K562 (cell line): ENCODE results near the gene CSNK1G2. TPM values are rescaled to one million over a fixed set of nuclear protein-coding genes. Genes with fewer than 3 reads are reported as not detected.

ENCODE experiments used
- ATAC-seq: fragments of 200-7000 bp; cut with Tn5 transposase; 3 replicates; pipeline ENCODE4 v1.9.1; 2020; ENCODE audit warnings: moderate library complexity
- BruUV-seq: library from RNA; stranded (reverse); fragments of 400-500 nt; replicated peaks from 2 replicates; lab custom pipeline; 2021; lab: Mats Ljungman, UMichigan
- CTCF ChIA-PET: fragments of 300-600 bp; formaldehyde crosslinking; extraction: SDS; loops from one replicate; lab custom pipeline; 2021; ENCODE audit warnings: low intra/inter-chr PET ratio; lab: Yijun Ruan, JAX
- POLR2A ChIA-PET: fragments of 300-600, 350-650 bp; sonication (Branson Sonifier 250); formaldehyde crosslinking; extraction: SDS; loops from one replicate; lab custom pipeline; 2021; ENCODE audit warnings: antibody characterized with exemption, inconsistent platforms; lab: Yijun Ruan, JAX
- DNase-seq, 4 experiments: peaks; one replicate each; pipeline versions ENCODE4 v3.0.0 to v3.0.0-alpha.2; 2011 to 2018; ENCODE audit warnings: low spot score in 3 of 4, mixed read lengths in 3 of 4; ENCODE audit errors: extremely low read depth in 1 of 4
- FAIRE-seq: peaks from 2 replicates; lab custom pipeline; 2011; peaks lifted over from hg19 to GRCh38; lab: Jason Lieb, UNC
- H2AFZ ChIP-seq: 2 replicates; pipeline ENCODE4 v1.6.0; 2011; ENCODE audit warnings: low read depth, low read length, control low read depth, inconsistent platforms
- H3K27ac ChIP-seq: fragments of 200-600 bp; 3 replicates; pipeline ENCODE4 v1.8.0; 2011; ENCODE audit warnings: low read depth, mild to moderate bottlenecking, control low read depth, inconsistent platforms, low read length, moderate library complexity, mixed read lengths; ENCODE audit errors: extremely low read depth
- H3K27me3 ChIP-seq, 2 experiments: fragments of 300-600 bp in 1 of 2; 2 replicates in 1 of 2; 3 replicates in 1 of 2; pipeline versions ENCODE4 v1.6.0 to v1.8.0; 2011; ENCODE audit warnings: inconsistent platforms in 2 of 2, low read length in 2 of 2, mild to moderate bottlenecking in 1 of 2, mixed read lengths in 1 of 2, moderate library complexity in 1 of 2; ENCODE audit not compliant: control insufficient read depth in 2 of 2, insufficient read depth in 2 of 2
- H3K36me3 ChIP-seq: fragments of 300-600 bp; 3 replicates; pipeline ENCODE4 v1.8.0; 2011; ENCODE audit warnings: mild to moderate bottlenecking, low read length, inconsistent platforms; ENCODE audit not compliant: control insufficient read depth, insufficient read depth
- H3K4me1 ChIP-seq, 2 experiments: fragments of 200-600 bp in 1 of 2; replicated peaks in 1 of 2; 2 replicates in 1 of 2; 3 replicates in 1 of 2; pipeline versions ENCODE4 v1.5.1 to v1.8.0; 2011; ENCODE audit warnings: inconsistent platforms in 2 of 2, low read length in 2 of 2, mild to moderate bottlenecking in 1 of 2, mixed read lengths in 1 of 2, moderate library complexity in 1 of 2; ENCODE audit not compliant: control insufficient read depth in 2 of 2, insufficient read depth in 2 of 2
- H3K4me2 ChIP-seq: 2 replicates; pipeline ENCODE4 v1.6.1; 2011; ENCODE audit warnings: low read length, control low read depth, inconsistent platforms, mixed read lengths; ENCODE audit not compliant: insufficient read depth
- H3K4me3 ChIP-seq: fragments of 200-600 bp; sonication (generic), shearing (Covaris generic); 2 replicates; pipeline ENCODE4 v1.5.1; 2016; ENCODE audit warnings: control low read depth, inconsistent platforms
- H3K79me2 ChIP-seq: fragments of 200-600 bp; 3 replicates; pipeline ENCODE4 v1.8.0; 2011; ENCODE audit warnings: low read length, inconsistent platforms; ENCODE audit not compliant: control insufficient read depth, insufficient read depth
- H3K9ac ChIP-seq, 2 experiments: 2 replicates each; pipeline versions ENCODE4 v1.6.0 to v1.6.1; 2011; ENCODE audit warnings: low read depth in 2 of 2, low read length in 2 of 2, control low read depth in 1 of 2, inconsistent platforms in 1 of 2, mild to moderate bottlenecking in 1 of 2, mixed read lengths in 1 of 2; ENCODE audit not compliant: insufficient read depth in 1 of 2
- H3K9me1 ChIP-seq: one replicate; pipeline ENCODE4 v1.6.0; 2011; ENCODE audit warnings: inconsistent platforms, mild to moderate bottlenecking, low read length, moderate library complexity; ENCODE audit not compliant: control insufficient read depth, insufficient read depth
- H3K9me3 ChIP-seq: replicated peaks from 2 replicates; pipeline ENCODE4 v1.5.1; 2011; ENCODE audit warnings: low read depth, low read length, inconsistent platforms; ENCODE audit not compliant: control insufficient read depth, insufficient read depth
- H4K20me1 ChIP-seq: replicated peaks from 2 replicates; pipeline ENCODE4 v1.6.1; 2011; ENCODE audit warnings: low read length, inconsistent platforms, mixed read lengths; ENCODE audit not compliant: control insufficient read depth, insufficient read depth
- CHD2 ChIP-seq: IDR thresholded peaks from 2 replicates; pipeline ENCODE4 v1.6.1; 2011; ENCODE audit warnings: low read depth, low read length
- GTF2E2 ChIP-seq: fragments of 200-800 bp; sonication (Bioruptor generic); IDR thresholded peaks from 2 replicates; pipeline ENCODE4 v1.6.1; 2016; ENCODE audit warnings: missing genetic modification characterization, missing compliant biosample characterization
- LARP7 ChIP-seq: fragments of 450-650 bp; IDR thresholded peaks from 2 replicates; pipeline ENCODE4 v1.6.1; 2016
- POLR2B ChIP-seq: fragments of 450-650 bp; IDR thresholded peaks from 2 replicates; pipeline ENCODE4 v1.6.1; 2018; ENCODE audit warnings: low read depth; ENCODE audit not compliant: partially characterized antibody
- POLR2G ChIP-seq: fragments of 200-400 bp; formaldehyde crosslinking; IDR thresholded peaks from 2 replicates; pipeline ENCODE4 v1.6.1; 2017; ENCODE audit warnings: low read depth, mild to moderate bottlenecking, antibody characterized with exemption, low read length, moderate library complexity
- PPARD ChIP-seq: fragments of 250-450 bp; sonication (Bioruptor Pico); IDR thresholded peaks from 2 replicates; pipeline ENCODE4 v1.8.0; 2022; ENCODE audit warnings: inconsistent platforms, mild to moderate bottlenecking, moderate library complexity
- WGBS: fragments of 100-300 bp; shearing (Covaris generic); methylation state at CpG from one replicate; pipeline ENCODE4 v1.1.6; 2016; ENCODE audit warnings: low coverage, mixed read lengths; ENCODE audit not compliant: insufficient coverage; ENCODE audit errors: missing lambda C conversion rate; 5-methylcytosine and 5-hydroxymethylcytosine counted together
- in situ Hi-C: fragments of 300-500 bp; cut with MboI; formaldehyde crosslinking; loops from 4 replicates; pipeline ENCODE4 v1.15.0; 2018; ENCODE audit warnings: inconsistent platforms, mixed read lengths
- intact Hi-C: fragments of 100-400 bp; cut with micrococcal nuclease; formaldehyde crosslinking; loops from 2 replicates; pipeline ENCODE4 v1.14.2; 2022
- polyA plus RNA-seq, 8 experiments: library from polyadenylated mRNA; depleted of rRNA in 4 of 8; stranded (reverse) in 5 of 8; unstranded in 3 of 8; fragments of >200 nt; fragmentation: Nextera tagmentation in 2 of 8; fragmentation: Illumina TruSeq in 1 of 8; extraction: Ambion mirVana in 2 of 8; extraction: Trizol in 1 of 8; gene quantifications; 2 replicates each; pipeline versions ENCODE4 v1.2.1 to v1.2.3, GENCODE V29; 2011 to 2014; ENCODE audit warnings: inconsistent platforms in 1 of 8, missing spikeins in 1 of 8
- total RNA-seq, 7 experiments: library from RNA; depleted of rRNA in 6 of 7; stranded (reverse); fragments of >200 nt in 6 of 7; fragmentation: Illumina TruSeq in 2 of 7; extraction: Trizol in 2 of 7; gene quantifications; 2 replicates each; pipeline versions ENCODE4 v1.2.1 to v1.2.3, GENCODE V29; 2011 to 2021; ENCODE audit warnings: low replicate concordance in 1 of 7
- TF ChIP-seq, protein P1 (sequence below): fragments of 450-650 bp; IDR thresholded peaks from 2 replicates; pipeline ENCODE4 v1.6.1; 2016; ENCODE audit warnings: borderline replicate concordance
- TF ChIP-seq, protein P2 (sequence below): sonication (generic); formaldehyde crosslinking; IDR thresholded peaks from 2 replicates; pipeline ENCODE4 v1.8.1; 2023; ENCODE audit warnings: mild to moderate bottlenecking, missing genetic modification reagents, moderate library complexity

Gene CSNK1G2
- total and polyA plus RNA-seq, 9 of the 15 experiments (the other 6 are each of a cell fraction or from before 2014, with no cell fraction given) = 0.48 to 119 (median 49.5) TPM

DNA sequence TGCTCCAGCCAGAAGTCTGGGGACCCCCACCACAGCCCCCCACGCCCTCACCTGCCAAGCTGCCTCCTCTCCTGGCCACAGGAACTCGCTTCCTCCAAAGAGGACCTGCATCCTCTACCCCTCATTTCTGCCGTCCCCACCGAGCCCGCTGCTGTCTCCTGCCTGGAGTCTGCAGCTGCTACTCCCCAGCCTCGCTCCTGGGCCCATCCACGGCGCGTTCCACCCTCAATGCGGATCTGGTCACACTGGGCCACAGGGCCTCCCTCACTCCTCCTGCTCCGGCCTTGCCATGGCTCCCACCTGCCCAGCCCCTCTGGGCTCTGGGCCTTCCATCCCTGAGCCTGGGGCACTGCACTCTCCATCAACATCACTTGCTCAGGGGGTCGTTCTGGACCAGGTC is 70.2 kb downstream of the CSNK1G2 start:
- FAIRE-seq (no peak), ATAC-seq (0 out of 3 replicates have a peak, but pooled peaks have one; percentile 14), DNase-seq (no peak)
- Histone ChIP-seq H3K4me1 (peaks cover 0 to 41% of the 10 kb centered on the region in 2 experiments; a peak in 2 of 5 replicates), H3K36me3 (no peaks in the 10 kb centered on the region), H3K27me3 (no peaks in the 10 kb centered on the region), H3K4me3 (no peak overlapping the region), H3K9me3 (no peaks in the 10 kb centered on the region), H4K20me1 (no peaks in the 10 kb centered on the region), H3K27ac (no peak overlapping the region), H3K9me1 (no peaks in the 10 kb centered on the region), H2AFZ (no peak overlapping the region), H3K9ac (no peak overlapping the region), H3K4me2 (no peak overlapping the region), H3K79me2 (peaks cover 7% of the 10 kb centered on the region)
- intact Hi-C loops (no loop called here), in situ Hi-C loops (no loop called here)
- ChIA-PET CTCF (no interaction called here), POLR2A (interaction anchor here (0.8 kb wide), 1 partner anchor 20 kb away, joined by 3 read pairs; no protein-coding TSS in a partner anchor)
- WGBS = 79% methylated on average over 9 of the region's 12 CpGs
- TF ChIP-seq POLR2B (no peak), GTF2E2 (no peak), POLR2G (peak; percentile 67), LARP7 (no peak), CHD2 (no peak), PPARD (no peak)
- TF ChIP-seq, protein P1, sequence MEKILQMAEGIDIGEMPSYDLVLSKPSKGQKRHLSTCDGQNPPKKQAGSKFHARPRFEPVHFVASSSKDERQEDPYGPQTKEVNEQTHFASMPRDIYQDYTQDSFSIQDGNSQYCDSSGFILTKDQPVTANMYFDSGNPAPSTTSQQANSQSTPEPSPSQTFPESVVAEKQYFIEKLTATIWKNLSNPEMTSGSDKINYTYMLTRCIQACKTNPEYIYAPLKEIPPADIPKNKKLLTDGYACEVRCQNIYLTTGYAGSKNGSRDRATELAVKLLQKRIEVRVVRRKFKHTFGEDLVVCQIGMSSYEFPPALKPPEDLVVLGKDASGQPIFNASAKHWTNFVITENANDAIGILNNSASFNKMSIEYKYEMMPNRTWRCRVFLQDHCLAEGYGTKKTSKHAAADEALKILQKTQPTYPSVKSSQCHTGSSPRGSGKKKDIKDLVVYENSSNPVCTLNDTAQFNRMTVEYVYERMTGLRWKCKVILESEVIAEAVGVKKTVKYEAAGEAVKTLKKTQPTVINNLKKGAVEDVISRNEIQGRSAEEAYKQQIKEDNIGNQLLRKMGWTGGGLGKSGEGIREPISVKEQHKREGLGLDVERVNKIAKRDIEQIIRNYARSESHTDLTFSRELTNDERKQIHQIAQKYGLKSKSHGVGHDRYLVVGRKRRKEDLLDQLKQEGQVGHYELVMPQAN = no peak
- TF ChIP-seq, protein P2, sequence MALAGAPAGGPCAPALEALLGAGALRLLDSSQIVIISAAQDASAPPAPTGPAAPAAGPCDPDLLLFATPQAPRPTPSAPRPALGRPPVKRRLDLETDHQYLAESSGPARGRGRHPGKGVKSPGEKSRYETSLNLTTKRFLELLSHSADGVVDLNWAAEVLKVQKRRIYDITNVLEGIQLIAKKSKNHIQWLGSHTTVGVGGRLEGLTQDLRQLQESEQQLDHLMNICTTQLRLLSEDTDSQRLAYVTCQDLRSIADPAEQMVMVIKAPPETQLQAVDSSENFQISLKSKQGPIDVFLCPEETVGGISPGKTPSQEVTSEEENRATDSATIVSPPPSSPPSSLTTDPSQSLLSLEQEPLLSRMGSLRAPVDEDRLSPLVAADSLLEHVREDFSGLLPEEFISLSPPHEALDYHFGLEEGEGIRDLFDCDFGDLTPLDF (CRISPR knock-in tag) = no peak
- no TSS peak for BruUV-seq
